ENCODE results near the gene KCNIP3.

DNA sequence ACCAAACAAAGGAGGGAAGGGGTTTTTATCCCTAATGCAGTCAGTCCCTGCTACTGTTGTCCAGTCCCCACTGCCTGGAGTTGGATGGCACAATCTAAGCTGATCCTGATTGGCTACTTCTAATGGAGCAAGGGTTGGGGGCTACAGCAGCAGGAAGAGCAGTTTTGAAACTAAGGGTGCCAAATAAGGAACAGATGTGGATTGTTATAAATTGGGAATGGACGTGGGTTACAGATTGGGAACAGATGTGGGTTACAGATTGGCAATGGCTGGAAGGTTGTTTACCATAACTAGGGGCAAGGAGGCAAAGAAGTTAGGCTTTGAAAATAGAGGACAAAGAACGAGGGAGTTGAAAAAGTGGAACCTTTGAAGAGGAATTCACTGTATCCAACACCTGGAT is 38.9 kb upstream of the KCNIP3 start:
- no peak for TF ChIP-seq CTCF (conservative IDR thresholded peaks at IDR 0.05; ENCODE audit: low read depth, low read length)
- TF ChIP-seq EZH2 (IDR thresholded peaks at IDR 0.05; ENCODE audit: low read length, unreplicated experiment), result no peak
